Neural progenitor cell (in vitro differentiated cells): Measurements from ENCODE around the gene PARP2. TPM values are rescaled to one million over a fixed set of nuclear protein-coding genes. Genes with fewer than 3 reads are reported as not detected.

Experiments
- DNase-seq: peaks from one replicate; pipeline ENCODE4 v3.0.0-alpha.2; 2016; ENCODE audit warnings: low spot score
- H2AFZ ChIP-seq: fragments of 200-600 bp; sonication (generic); replicated peaks from 2 replicates; pipeline ENCODE4 v1.6.1; 2016; ENCODE audit warnings: antibody characterized with exemption
- H3F3A ChIP-seq: fragments of 200-600 bp; sonication (generic); 2 replicates; pipeline ENCODE4 v1.6.1; 2016; ENCODE audit warnings: antibody characterized with exemption, low read depth
- H3K27ac ChIP-seq: fragments of 200-600 bp; sonication (generic); 2 replicates; pipeline ENCODE4 v1.5.1; 2016; ENCODE audit warnings: mild to moderate bottlenecking
- H3K27me3 ChIP-seq: fragments of 200-600 bp; sonication (generic); 2 replicates; pipeline ENCODE4 v1.6.1; 2016; ENCODE audit warnings: mild to moderate bottlenecking, moderate library complexity
- H3K36me3 ChIP-seq: fragments of 200-600 bp; sonication (generic); 2 replicates; pipeline ENCODE4 v1.5.1; 2016
- H3K4me1 ChIP-seq: fragments of 200-600 bp; sonication (generic); 2 replicates; pipeline ENCODE4 v1.6.1; 2016; ENCODE audit warnings: mixed run types
- H3K4me2 ChIP-seq: fragments of 200-600 bp; sonication (generic); 2 replicates; pipeline ENCODE4 v1.6.1; 2016
- H3K4me3 ChIP-seq: fragments of 200-600 bp; sonication (generic); 2 replicates; pipeline ENCODE4 v1.5.1; 2016
- H3K79me2 ChIP-seq: fragments of 200-600 bp; sonication (generic); 2 replicates; pipeline ENCODE4 v1.6.1; 2016; ENCODE audit warnings: low read depth
- H3K9ac ChIP-seq: fragments of 200-600 bp; sonication (generic); 2 replicates; pipeline ENCODE4 v1.6.1; 2016
- H3K9me3 ChIP-seq: fragments of 200-600 bp; sonication (generic); 2 replicates; pipeline ENCODE4 v1.5.1; 2016; ENCODE audit warnings: low read depth
- H4K20me1 ChIP-seq: fragments of 200-600 bp; sonication (generic); 2 replicates; pipeline ENCODE4 v1.6.1; 2016; ENCODE audit warnings: low read depth
- H3K27ac Mint-ChIP-seq: 3 replicates; pipeline ENCODE4 v1.8.0; 2021; ENCODE audit warnings: mixed read lengths
- H3K27me3 Mint-ChIP-seq: 2 replicates; pipeline ENCODE4 v1.8.0; 2022; ENCODE audit warnings: low read depth, mild to moderate bottlenecking, inconsistent platforms, moderate library complexity, mixed read lengths; ENCODE audit not compliant: insufficient read depth
- H3K36me3 Mint-ChIP-seq: 3 replicates; pipeline ENCODE4 v1.8.0; 2021; ENCODE audit warnings: mixed read lengths
- H3K4me1 Mint-ChIP-seq: 3 replicates; pipeline ENCODE4 v1.8.0; 2021; ENCODE audit warnings: mixed read lengths
- H3K4me3 Mint-ChIP-seq: 3 replicates; pipeline ENCODE4 v1.8.0; 2021; ENCODE audit warnings: mild to moderate bottlenecking, moderate library complexity, mixed read lengths
- H3K9me3 Mint-ChIP-seq: 3 replicates; pipeline ENCODE4 v1.8.0; 2020; ENCODE audit warnings: mixed read lengths
- CTCF ChIP-seq: fragments of 200-600 bp; sonication (generic); IDR thresholded peaks from 2 replicates; pipeline ENCODE4 v1.5.1; 2017; ENCODE audit warnings: antibody characterized with exemption, mild to moderate bottlenecking
- EZH2 ChIP-seq: fragments of 200-600 bp; sonication (generic); IDR thresholded peaks from 2 replicates; pipeline ENCODE4 v1.6.1; 2017; ENCODE audit warnings: antibody characterized with exemption, mild to moderate bottlenecking, moderate library complexity
- EZH2phosphoT487 ChIP-seq: fragments of 200-600 bp; sonication (generic); IDR thresholded peaks from 2 replicates; pipeline ENCODE4 v1.6.1; 2017; ENCODE audit warnings: antibody characterized with exemption
- total RNA-seq: library from RNA; depleted of rRNA; stranded (reverse); fragments of >200 nt; gene quantifications from 2 replicates; pipeline ENCODE4 v1.2.3, GENCODE V29; 2015; ENCODE audit warnings: low replicate concordance

PARP2 gene
- total RNA-seq, 1 donor from 2014 or later = 47.2 TPM

- Histone ChIP-seq H3K9me3 (no peaks in the 10 kb centered on the region), H3K4me1 (no peaks in the 10 kb centered on the region), H2AFZ (no peak overlapping the region), H3K9ac (no peak overlapping the region), H3K79me2 (no peaks in the 10 kb centered on the region), H3K27ac (no peak overlapping the region), H3K4me3 (no peak overlapping the region), H4K20me1 (no peaks in the 10 kb centered on the region), H3K36me3 (no peaks in the 10 kb centered on the region), H3K4me2 (no peak overlapping the region), H3F3A (no peaks in the 10 kb centered on the region), H3K27me3 (no peaks in the 10 kb centered on the region)
- DNase-seq = no peak
- Mint-ChIP-seq H3K4me1 (no peaks in the 10 kb centered on the region), H3K36me3 (peaks cover 18% of the 10 kb centered on the region), H3K27me3 (peaks cover 6% of the 10 kb centered on the region), H3K4me3 (no peak overlapping the region), H3K9me3 (no peaks in the 10 kb centered on the region), H3K27ac (peak overlapping the region; percentile 18)
- TF ChIP-seq EZH2phosphoT487 (no peak), CTCF (no peak), EZH2 (no peak)
Measured at GRCh38 chr14:20380681-20381080, 37.2 kb downstream of the PARP2 start.

DNA sequence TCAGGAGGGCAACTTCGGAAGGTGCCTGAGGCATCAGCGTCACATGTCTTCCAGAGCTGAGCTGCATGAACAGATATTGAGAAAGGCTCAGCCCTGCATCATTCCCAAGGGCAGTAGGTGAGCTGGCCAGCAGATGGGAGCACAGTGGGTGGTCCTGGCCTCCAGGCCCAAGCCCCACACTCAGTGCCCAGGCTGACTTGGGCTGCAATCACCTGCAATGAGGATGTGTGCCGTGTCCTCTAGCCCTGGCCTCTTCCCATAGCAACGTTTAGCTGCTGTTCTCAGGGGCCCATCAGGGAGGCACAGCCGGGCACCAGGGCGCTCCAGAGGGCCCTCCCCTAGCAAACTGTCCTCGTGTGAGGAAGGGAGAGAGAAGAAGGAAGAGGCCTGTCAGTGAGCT lies 37.9 kb downstream of the PARP2 start:
- no peaks in the 10 kb centered on the region for H3F3A ChIP-seq
- no peak overlapping the region for H3K4me3 ChIP-seq
- H2AFZ ChIP-seq = no peak overlapping the region
- H3K4me2 ChIP-seq = no peak overlapping the region
- no peaks in the 10 kb centered on the region for H4K20me1 ChIP-seq
- H3K4me1 ChIP-seq = no peaks in the 10 kb centered on the region
- H3K4me3 Mint-ChIP-seq = no peak overlapping the region
- no peaks in the 10 kb centered on the region for H3K9me3 Mint-ChIP-seq
- no peak overlapping the region for H3K9ac ChIP-seq
- H3K36me3 ChIP-seq = no peaks in the 10 kb centered on the region
- no peaks in the 10 kb centered on the region for H3K4me1 Mint-ChIP-seq
- peaks cover 6% of the 10 kb centered on the region for H3K27me3 Mint-ChIP-seq
- no peaks in the 10 kb centered on the region for H3K27me3 ChIP-seq
- TF ChIP-seq EZH2 = no peak
- no peak for TF ChIP-seq EZH2phosphoT487
- TF ChIP-seq CTCF = no peak
- no peak overlapping the region for H3K27ac ChIP-seq
- no peak for DNase-seq
- H3K79me2 ChIP-seq = no peaks in the 10 kb centered on the region
- H3K36me3 Mint-ChIP-seq = peaks cover 17% of the 10 kb centered on the region
- H3K27ac Mint-ChIP-seq = no peak overlapping the region
- H3K9me3 ChIP-seq = no peaks in the 10 kb centered on the region

DNA sequence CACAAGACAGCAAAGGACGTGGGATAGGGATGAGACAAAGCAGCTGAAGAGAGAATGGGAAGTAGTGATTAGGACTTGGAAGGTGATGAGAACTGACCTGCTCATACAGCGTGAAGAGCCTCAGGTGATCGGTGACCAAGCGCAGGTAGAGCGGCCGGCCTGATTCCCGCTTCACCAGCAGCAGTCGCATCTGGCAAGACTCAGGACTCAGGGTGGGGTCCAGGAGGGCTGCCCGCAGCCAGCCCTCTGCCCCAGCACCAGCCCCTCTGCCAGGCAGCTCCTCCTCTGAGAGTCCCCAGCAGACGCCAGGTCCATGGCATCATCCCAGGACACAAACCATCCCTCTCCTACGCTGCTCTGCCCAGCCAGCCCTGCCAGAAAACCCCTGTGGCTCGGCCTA lies 39.1 kb downstream of the PARP2 start:
- Histone ChIP-seq H3K9me3 (no peaks in the 10 kb centered on the region), H3K27ac (no peak overlapping the region), H3K4me2 (no peak overlapping the region), H3K79me2 (no peaks in the 10 kb centered on the region), H2AFZ (no peak overlapping the region), H3K9ac (no peak overlapping the region), H3K4me1 (no peaks in the 10 kb centered on the region), H3K4me3 (no peak overlapping the region), H3K36me3 (no peaks in the 10 kb centered on the region), H3F3A (no peaks in the 10 kb centered on the region), H4K20me1 (no peaks in the 10 kb centered on the region), H3K27me3 (no peaks in the 10 kb centered on the region)
- TF ChIP-seq CTCF (no peak), EZH2 (no peak), EZH2phosphoT487 (no peak)
- H3K27me3 Mint-ChIP-seq = peaks cover 6% of the 10 kb centered on the region
- H3K27ac Mint-ChIP-seq = no peak overlapping the region
- H3K36me3 Mint-ChIP-seq = peaks cover 17% of the 10 kb centered on the region
- H3K4me1 Mint-ChIP-seq = no peaks in the 10 kb centered on the region
- no peaks in the 10 kb centered on the region for H3K9me3 Mint-ChIP-seq
- DNase-seq = no peak
- H3K4me3 Mint-ChIP-seq = no peak overlapping the region
